HEK293 (cell line): ENCODE data around the gene PTAR1.
"Not testable (repeated sequence)": the region's sequence is repeated elsewhere in the genome, so short reads cannot be mapped to it uniquely, and the experiment has no call there.

ENCODE experiments used
- CTCF ChIA-PET: fragments of 350-600 bp; formaldehyde crosslinking; extraction: SDS; loops from one replicate; lab custom pipeline; 2021; ENCODE audit warnings: antibody characterized with exemption; lab: Yijun Ruan, JAX
- POLR2A ChIA-PET: fragments of 300-600 bp; formaldehyde crosslinking; extraction: SDS; loops from one replicate; lab custom pipeline; 2020; ENCODE audit warnings: antibody characterized with exemption, inconsistent platforms; lab: Yijun Ruan, JAX
- H3K27ac ChIP-seq: fragments of 200-500 bp; sonication (Bioruptor generic); 2 replicates; pipeline ENCODE4 v1.5.1; 2014; ENCODE audit warnings: low read depth, low read length, control low read depth, inconsistent platforms; ENCODE audit errors: extremely low read depth
- H3K36me3 ChIP-seq, 2 experiments: fragments of 200-500 bp in 1 of 2; sonication (Bioruptor generic) in 1 of 2; 1 replicate in 1 of 2; 2 replicates in 1 of 2; pipeline ENCODE4 v1.5.1; 2014 to 2017; ENCODE audit warnings: inconsistent platforms in 2 of 2, low read length in 2 of 2; ENCODE audit not compliant: control insufficient read depth in 2 of 2, insufficient read depth in 1 of 2
- H3K4me1 ChIP-seq: fragments of 200-500 bp; sonication (Bioruptor generic); 2 replicates; pipeline ENCODE4 v1.5.1; 2014; ENCODE audit warnings: mild to moderate bottlenecking, low read length, inconsistent platforms; ENCODE audit not compliant: control insufficient read depth, insufficient read depth
- H3K4me3 ChIP-seq: 2 replicates; pipeline ENCODE4 v1.5.1; 2011; ENCODE audit warnings: low read depth, mild to moderate bottlenecking, control low read depth, low read length, moderate library complexity
- H3K9me3 ChIP-seq: fragments of 200-500 bp; sonication (Bioruptor generic); 2 replicates; pipeline ENCODE4 v1.5.1; 2014; ENCODE audit warnings: low read depth, low read length, inconsistent platforms; ENCODE audit not compliant: control insufficient read depth, insufficient read depth
- EGR2 ChIP-seq: fragments of 450-650 bp; formaldehyde crosslinking; IDR thresholded peaks from 2 replicates; pipeline ENCODE4 v1.5.1; 2016; ENCODE audit warnings: low read depth, missing biosample characterization, missing genetic modification characterization
- KLF16 ChIP-seq: fragments of 450-650 bp; formaldehyde crosslinking; IDR thresholded peaks from 2 replicates; pipeline ENCODE4 v1.5.1; 2017; ENCODE audit warnings: missing biosample characterization, missing genetic modification characterization
- RBAK ChIP-seq: fragments of 450-650 bp; formaldehyde crosslinking; IDR thresholded peaks from 2 replicates; pipeline ENCODE4 v1.5.1; 2016; ENCODE audit warnings: missing biosample characterization, missing genetic modification characterization
- WT1 ChIP-seq: fragments of 450-650 bp; formaldehyde crosslinking; IDR thresholded peaks from 2 replicates; pipeline ENCODE4 v1.5.1; 2016; ENCODE audit warnings: missing biosample characterization, missing genetic modification characterization
- ZBTB20 ChIP-seq: fragments of 450-650 bp; formaldehyde crosslinking; IDR thresholded peaks from 2 replicates; pipeline ENCODE4 v1.5.1; 2016; ENCODE audit warnings: missing biosample characterization, missing genetic modification characterization
- ZEB2 ChIP-seq: fragments of 450-650 bp; formaldehyde crosslinking; IDR thresholded peaks from 2 replicates; pipeline ENCODE4 v1.5.1; 2016; ENCODE audit warnings: missing biosample characterization, missing genetic modification characterization
- ZNF16 ChIP-seq: fragments of 450-650 bp; formaldehyde crosslinking; IDR thresholded peaks from 2 replicates; pipeline ENCODE4 v1.5.1; 2016; ENCODE audit warnings: low read depth, missing biosample characterization, missing genetic modification characterization
- ZNF223 ChIP-seq: fragments of 450-650 bp; formaldehyde crosslinking; IDR thresholded peaks from 2 replicates; pipeline ENCODE4 v1.5.1; 2016; ENCODE audit warnings: missing biosample characterization, missing genetic modification characterization
- ZNF248 ChIP-seq: fragments of 450-650 bp; formaldehyde crosslinking; IDR thresholded peaks from 2 replicates; pipeline ENCODE4 v1.5.1; 2017; ENCODE audit warnings: missing biosample characterization, missing genetic modification characterization
- ZNF514 ChIP-seq: fragments of 450-650 bp; formaldehyde crosslinking; IDR thresholded peaks from 2 replicates; pipeline ENCODE4 v1.5.1; 2016; ENCODE audit warnings: missing biosample characterization, missing genetic modification characterization
- ZNF544 ChIP-seq: fragments of 450-650 bp; formaldehyde crosslinking; IDR thresholded peaks from 2 replicates; pipeline ENCODE4 v1.5.0; 2017; ENCODE audit warnings: missing biosample characterization, missing genetic modification characterization
- ZNF626 ChIP-seq: fragments of 450-650 bp; sonication (Bioruptor Pico); formaldehyde crosslinking; IDR thresholded peaks from 2 replicates; pipeline ENCODE4 v1.5.1; 2018; ENCODE audit warnings: missing biosample characterization, missing genetic modification characterization, inconsistent platforms
- ZNF664 ChIP-seq: fragments of 450-650 bp; formaldehyde crosslinking; IDR thresholded peaks from 2 replicates; pipeline ENCODE4 v1.5.1; 2016; ENCODE audit warnings: missing biosample characterization, missing genetic modification characterization
- ZNF701 ChIP-seq: fragments of 450-650 bp; formaldehyde crosslinking; IDR thresholded peaks from 2 replicates; pipeline ENCODE4 v1.5.1; 2016; ENCODE audit warnings: missing biosample characterization, missing genetic modification characterization
- ZNF747 ChIP-seq: fragments of 450-650 bp; formaldehyde crosslinking; IDR thresholded peaks from 2 replicates; pipeline ENCODE4 v1.5.1; 2016; ENCODE audit warnings: missing biosample characterization, missing genetic modification characterization
- ZNF785 ChIP-seq: fragments of 450-650 bp; formaldehyde crosslinking; IDR thresholded peaks from 2 replicates; pipeline ENCODE4 v1.5.1; 2016; ENCODE audit warnings: missing biosample characterization, missing genetic modification characterization
- ZNF830 ChIP-seq: fragments of 450-650 bp; IDR thresholded peaks from 2 replicates; pipeline ENCODE4 v1.5.0; 2018; ENCODE audit warnings: missing biosample characterization, missing genetic modification characterization, low read depth, mild to moderate bottlenecking, moderate library complexity
- TF ChIP-seq, protein P1 (sequence below): fragments of 450-650 bp; formaldehyde crosslinking; IDR thresholded peaks from 2 replicates; pipeline ENCODE4 v1.5.1; 2016; ENCODE audit warnings: missing biosample characterization, missing genetic modification characterization
- TF ChIP-seq, protein P2 (sequence below): fragments of 450-650 bp; formaldehyde crosslinking; conservative IDR thresholded peaks from 2 replicates; pipeline ENCODE4 v1.5.1; 2016; ENCODE audit warnings: low read depth, missing biosample characterization, missing genetic modification characterization
- TF ChIP-seq, protein P3 (sequence below): fragments of 450-650 bp; formaldehyde crosslinking; IDR thresholded peaks from 2 replicates; pipeline ENCODE4 v1.5.1; 2017; ENCODE audit warnings: missing biosample characterization, missing genetic modification characterization

The PTAR1 gene

DNA sequence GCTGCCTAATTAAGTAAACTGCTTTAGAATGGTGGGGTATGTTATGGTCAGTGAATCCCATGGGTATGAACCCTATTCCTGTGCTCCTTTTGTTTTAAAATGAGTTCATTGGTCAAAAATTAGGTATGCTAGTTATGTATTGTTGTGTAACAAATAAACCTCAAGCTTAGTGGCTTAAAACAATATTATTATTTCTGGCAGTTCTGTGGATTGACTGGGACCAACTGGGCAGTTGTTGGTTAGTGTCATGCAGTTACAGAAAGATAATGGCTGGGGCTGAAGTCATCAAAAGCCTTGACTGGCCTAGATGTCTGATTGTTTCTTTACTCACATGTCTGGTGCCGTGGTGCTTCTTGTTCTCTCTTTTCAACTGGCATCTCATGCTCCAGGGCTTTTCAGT is 8.9 kb upstream of the PTAR1 start:
- Histone ChIP-seq H3K36me3 (no peaks in the 10 kb centered on the region), H3K9me3 (no peaks in the 10 kb centered on the region), H3K4me1 (no peaks in the 10 kb centered on the region), H3K4me3 (no peak overlapping the region), H3K27ac (no peak overlapping the region)
- TF ChIP-seq ZNF747 (tag by site-specific recombination) (no peak), ZBTB20 (tag by site-specific recombination) (no peak), KLF16 (tag by site-specific recombination) (no peak), ZNF544 (tag by site-specific recombination) (no peak), ZNF248 (tag by site-specific recombination) (no peak), RBAK (tag by site-specific recombination) (no peak), ZNF785 (tag by site-specific recombination) (no peak)
- CTCF ChIA-PET, result interaction anchor here (0.6 kb wide), 1 partner anchor 54 kb away, joined by 3 read pairs; no protein-coding TSS in a partner anchor
- POLR2A ChIA-PET, result interaction anchor here (0.6 kb wide), 1 partner anchor 8 kb away, joined by 3 read pairs; no protein-coding TSS in a partner anchor

DNA sequence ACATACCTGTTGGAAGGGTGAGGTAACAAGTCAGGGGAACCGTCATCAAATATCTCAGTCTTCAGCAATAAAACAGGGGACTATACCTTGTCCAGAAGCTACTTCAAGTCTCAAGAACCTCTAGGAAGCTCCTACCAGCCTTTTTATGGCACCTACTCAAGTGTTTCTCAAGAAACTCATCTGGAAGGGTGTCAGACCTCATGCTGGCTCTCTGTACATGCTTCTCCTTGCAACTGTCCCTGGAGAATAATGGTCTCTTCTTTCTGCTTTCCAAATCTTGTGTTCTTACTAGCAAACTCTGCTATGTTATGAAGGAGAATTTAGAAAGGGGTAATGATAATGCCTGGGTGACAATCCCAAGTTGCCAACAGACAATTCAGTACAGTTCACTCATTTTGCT is 8.3 kb upstream of the PTAR1 start:
- TF ChIP-seq ZNF701 (no peak), WT1 (tag by site-specific recombination) (no peak), ZEB2 (no peak), ZNF664 (tag by site-specific recombination) (no peak), ZNF16 (tag by site-specific recombination) (no peak), EGR2 (tag by site-specific recombination) (no peak), ZNF626 (tag by site-specific recombination) (no peak), ZNF514 (no peak), ZNF223 (tag by site-specific recombination) (no peak), ZBTB20 (tag by site-specific recombination) (no peak), ZNF248 (tag by site-specific recombination) (no peak), ZNF830 (tag by site-specific recombination) (no peak)
- TF ChIP-seq, protein P1, sequence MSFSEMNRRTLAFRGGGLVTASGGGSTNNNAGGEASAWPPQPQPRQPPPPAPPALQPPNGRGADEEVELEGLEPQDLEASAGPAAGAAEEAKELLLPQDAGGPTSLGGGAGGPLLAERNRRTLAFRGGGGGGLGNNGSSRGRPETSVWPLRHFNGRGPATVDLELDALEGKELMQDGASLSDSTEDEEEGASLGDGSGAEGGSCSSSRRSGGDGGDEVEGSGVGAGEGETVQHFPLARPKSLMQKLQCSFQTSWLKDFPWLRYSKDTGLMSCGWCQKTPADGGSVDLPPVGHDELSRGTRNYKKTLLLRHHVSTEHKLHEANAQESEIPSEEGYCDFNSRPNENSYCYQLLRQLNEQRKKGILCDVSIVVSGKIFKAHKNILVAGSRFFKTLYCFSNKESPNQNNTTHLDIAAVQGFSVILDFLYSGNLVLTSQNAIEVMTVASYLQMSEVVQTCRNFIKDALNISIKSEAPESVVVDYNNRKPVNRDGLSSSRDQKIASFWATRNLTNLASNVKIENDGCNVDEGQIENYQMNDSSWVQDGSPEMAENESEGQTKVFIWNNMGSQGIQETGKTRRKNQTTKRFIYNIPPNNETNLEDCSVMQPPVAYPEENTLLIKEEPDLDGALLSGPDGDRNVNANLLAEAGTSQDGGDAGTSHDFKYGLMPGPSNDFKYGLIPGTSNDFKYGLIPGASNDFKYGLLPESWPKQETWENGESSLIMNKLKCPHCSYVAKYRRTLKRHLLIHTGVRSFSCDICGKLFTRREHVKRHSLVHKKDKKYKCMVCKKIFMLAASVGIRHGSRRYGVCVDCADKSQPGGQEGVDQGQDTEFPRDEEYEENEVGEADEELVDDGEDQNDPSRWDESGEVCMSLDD (tag by site-specific recombination), result no peak
- TF ChIP-seq, protein P2, sequence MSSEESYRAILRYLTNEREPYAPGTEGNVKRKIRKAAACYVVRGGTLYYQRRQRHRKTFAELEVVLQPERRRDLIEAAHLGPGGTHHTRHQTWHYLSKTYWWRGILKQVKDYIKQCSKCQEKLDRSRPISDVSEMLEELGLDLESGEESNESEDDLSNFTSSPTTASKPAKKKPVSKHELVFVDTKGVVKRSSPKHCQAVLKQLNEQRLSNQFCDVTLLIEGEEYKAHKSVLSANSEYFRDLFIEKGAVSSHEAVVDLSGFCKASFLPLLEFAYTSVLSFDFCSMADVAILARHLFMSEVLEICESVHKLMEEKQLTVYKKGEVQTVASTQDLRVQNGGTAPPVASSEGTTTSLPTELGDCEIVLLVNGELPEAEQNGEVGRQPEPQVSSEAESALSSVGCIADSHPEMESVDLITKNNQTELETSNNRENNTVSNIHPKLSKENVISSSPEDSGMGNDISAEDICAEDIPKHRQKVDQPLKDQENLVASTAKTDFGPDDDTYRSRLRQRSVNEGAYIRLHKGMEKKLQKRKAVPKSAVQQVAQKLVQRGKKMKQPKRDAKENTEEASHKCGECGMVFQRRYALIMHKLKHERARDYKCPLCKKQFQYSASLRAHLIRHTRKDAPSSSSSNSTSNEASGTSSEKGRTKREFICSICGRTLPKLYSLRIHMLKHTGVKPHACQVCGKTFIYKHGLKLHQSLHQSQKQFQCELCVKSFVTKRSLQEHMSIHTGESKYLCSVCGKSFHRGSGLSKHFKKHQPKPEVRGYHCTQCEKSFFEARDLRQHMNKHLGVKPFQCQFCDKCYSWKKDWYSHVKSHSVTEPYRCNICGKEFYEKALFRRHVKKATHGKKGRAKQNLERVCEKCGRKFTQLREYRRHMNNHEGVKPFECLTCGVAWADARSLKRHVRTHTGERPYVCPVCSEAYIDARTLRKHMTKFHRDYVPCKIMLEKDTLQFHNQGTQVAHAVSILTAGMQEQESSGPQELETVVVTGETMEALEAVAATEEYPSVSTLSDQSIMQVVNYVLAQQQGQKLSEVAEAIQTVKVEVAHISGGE (tag by site-specific recombination), result no peak
- TF ChIP-seq, protein P3, sequence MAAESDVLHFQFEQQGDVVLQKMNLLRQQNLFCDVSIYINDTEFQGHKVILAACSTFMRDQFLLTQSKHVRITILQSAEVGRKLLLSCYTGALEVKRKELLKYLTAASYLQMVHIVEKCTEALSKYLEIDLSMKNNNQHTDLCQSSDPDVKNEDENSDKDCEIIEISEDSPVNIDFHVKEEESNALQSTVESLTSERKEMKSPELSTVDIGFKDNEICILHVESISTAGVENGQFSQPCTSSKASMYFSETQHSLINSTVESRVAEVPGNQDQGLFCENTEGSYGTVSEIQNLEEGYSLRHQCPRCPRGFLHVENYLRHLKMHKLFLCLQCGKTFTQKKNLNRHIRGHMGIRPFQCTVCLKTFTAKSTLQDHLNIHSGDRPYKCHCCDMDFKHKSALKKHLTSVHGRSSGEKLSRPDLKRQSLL (tag by site-specific recombination), result no peak
- TF ChIP-seq, all 188 proteins: peak for 0
- ChIA-PET CTCF (no interaction called here), POLR2A (no interaction called here)
- Histone ChIP-seq H3K4me3 (no peak overlapping the region), H3K4me1 (no peaks in the 10 kb centered on the region), H3K27ac (no peak overlapping the region), H3K36me3 (no peaks in the 10 kb centered on the region), H3K9me3 (no peaks in the 10 kb centered on the region)

DNA sequence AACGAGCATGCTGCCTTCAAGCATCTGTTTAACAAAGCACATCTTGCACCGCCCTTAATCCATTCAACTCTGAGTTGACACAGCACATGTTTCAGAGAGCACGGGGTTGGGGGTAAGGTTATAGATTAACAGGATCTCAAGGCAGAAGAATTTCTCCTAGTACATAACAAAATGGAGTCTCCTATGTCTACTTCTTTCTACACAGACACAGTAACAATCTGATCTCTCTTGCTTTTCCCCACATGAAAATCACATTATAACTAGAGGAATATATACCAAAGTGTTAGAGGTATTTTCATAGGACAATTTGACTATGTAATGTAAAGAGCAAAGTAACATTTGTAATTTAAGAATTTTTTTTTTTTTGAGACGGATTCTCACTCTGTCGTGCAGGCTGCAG is 4.1 kb upstream of the PTAR1 start:
- H3K27ac ChIP-seq, H3K4me3 ChIP-seq, H3K9me3 ChIP-seq, POLR2A ChIA-PET, CTCF ChIA-PET, H3K4me1 ChIP-seq, H3K36me3 ChIP-seq: not testable (repeated sequence)
